ENCODE results near the gene RPS13.

GRCh38 chr11:17077240-17077519, 287 bp downstream of the RPS13 start:
- TF ChIP-seq POLR2A (IDR thresholded peaks at IDR 0.05), result no peak
- TF ChIP-seq CTCF (IDR thresholded peaks at IDR 0.05), result no peak

All from suprapubic skin (tissue), 3 donors.